ENCODE measurements around the gene EHD4.

The EHD4 gene

DNA sequence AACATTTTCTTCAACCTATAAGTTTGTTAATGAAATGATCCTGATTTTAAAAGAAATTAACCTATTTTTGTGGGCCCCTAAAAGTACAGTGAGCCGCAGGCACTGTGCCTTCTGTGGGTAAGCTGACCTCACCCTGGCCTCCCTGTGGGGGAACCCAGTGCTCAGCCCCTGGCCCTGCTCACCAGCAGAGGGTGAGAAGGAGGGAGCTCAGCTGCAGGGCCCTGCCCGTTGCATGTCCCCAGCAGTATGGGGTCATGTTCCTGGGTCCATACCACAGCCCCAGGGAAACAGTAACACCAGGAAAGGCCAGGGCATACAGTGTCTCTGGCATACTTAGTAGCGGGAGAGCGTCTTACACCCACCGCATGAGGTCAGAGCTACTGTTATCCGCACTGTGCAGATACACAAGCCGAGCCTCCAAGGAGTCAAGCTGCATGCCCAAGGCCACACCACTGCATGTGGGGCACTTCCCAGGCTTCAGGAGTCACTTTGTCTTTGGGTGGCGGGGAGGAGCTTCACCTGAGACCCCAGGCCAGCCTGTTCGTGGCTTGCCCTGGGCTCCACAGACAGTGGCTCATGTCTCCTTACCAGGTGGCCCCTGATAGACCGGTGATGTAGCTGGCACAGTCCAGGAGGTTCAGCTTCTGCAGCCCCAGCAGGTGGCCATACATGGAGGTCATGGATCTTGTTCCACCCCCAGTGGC is 22.6 kb upstream of the EHD4 start:
- no peak for DNase-seq

DNA sequence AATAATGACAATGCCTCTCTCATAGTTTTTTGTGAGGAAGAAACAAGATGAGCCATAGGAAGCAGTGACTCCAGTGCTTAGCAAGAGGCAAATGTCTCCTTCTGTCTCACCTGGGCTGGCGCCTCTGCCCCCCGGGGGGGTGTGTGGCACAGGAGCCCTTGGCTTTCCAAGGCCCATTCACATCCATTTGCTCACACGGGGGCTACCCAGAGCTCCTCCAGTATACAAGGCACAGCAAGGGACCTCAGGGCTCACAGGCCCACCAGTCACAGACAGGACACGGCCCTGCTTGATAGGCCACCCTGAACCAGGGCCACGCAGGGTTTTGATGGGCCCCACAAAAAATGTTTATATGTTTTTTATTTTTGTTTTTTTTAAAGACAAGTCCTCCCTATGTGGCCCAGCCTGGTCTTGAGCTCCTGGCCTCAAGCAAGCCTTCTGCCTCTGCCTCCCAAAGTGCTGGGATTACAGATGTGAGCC is 21.9 kb upstream of the EHD4 start:
- DNase-seq: no peak

DNA sequence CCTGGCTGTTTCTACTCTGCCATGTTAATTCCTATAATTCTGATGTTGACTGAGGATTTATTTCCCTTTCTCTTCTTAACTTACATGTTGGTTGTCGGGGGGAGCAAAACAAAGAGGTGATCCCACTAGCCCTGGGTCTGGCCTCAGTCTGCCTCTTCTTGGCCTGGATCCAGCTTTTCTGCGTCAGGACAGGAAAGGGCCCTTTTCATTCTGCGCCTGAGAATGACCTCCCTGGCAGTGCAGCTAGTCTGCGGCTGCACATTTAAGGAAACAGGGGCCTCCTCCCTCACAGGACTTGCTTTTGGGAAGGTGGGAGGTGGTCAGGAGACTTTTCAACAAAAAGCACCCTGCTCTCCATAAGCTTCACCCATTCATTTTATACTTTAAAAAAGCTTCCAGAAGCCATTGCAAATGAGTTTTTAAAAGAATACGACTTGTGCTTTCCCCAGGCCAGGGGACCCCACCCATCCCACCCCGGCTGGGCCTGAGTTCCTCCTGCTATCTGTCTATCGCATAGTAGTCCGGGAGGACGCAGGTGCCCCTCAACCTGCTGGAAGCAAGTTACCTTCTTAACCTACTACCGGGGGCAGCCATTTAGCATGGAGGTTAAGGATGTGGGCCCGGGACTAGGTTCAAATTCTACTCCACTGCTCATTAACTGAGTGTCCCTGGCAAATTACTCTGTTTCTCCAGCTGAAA is 21.3 kb upstream of the EHD4 start:
- no peak for DNase-seq

DNA sequence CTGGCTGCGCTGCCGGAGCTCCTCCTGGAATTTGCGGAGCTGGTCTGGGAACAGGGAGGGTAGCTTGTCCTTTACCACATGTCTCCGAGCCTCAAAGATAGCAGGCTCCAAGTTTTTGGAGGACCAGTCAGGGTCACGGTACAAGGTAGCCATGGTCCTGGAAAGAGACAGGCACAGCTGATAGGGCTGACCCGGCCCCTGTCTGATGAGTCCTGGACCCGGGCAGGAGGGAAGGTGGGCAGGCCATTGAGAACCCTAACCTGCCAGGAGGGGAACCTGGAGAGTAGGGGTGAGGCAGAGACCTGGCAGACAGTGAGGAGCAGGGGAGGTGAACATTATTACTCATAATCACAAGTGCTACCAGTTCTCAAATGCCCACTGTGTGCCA is 20.4 kb upstream of the EHD4 start:
- no peak for DNase-seq

DNA sequence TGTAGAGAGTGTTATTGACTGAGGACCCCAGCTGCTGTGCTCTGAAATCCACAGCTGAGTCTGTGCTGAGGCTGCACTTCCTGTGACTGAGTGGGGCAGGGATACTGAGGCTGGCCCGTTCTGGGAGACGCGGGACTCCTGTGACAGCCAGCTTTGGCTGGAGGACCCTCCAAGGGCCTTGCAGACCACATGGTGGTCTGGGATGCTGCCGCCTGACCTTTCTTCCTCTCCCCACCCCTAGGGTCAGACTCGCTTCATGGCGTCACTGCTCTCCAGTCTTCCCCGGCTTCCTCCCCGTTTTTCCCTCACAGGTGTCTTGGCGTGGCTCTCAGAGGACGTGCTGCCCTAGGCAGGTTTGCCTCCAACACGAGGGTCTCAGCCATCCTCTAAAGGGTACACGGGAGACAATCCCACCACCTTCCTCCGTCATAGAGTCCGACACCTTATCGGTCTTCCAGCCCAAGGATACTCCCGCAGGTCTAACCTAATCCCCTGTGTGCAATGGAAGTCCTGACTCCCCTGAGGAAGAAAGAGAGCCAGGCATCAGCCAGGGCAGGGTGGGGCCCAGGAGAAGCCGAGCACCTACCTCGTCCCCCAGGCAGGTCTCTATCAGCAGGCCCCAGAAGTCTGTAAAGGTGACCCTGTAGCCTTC is 19.9 kb upstream of the EHD4 start:
- DNase-seq: no peak

DNA sequence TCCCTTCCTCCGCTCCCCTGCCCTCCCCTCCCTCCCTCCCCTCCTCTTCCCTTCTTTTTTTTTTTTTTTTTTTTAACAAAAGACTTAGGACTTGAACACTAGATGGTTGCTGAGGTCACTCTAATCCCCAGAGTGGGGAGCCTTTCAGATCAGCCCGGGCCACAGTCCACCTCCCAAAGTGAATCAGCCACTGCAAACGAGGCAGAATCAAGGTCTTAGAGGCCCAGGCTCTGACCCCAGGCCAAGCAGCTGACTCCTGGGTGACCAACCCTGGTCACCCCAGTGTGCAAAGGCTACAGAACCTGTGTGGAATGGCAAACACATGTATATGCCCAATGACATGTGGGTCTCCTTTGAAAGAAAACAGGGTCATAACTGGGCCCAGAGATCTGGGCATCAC is 18.3 kb upstream of the EHD4 start:
- DNase-seq: no peak

DNA sequence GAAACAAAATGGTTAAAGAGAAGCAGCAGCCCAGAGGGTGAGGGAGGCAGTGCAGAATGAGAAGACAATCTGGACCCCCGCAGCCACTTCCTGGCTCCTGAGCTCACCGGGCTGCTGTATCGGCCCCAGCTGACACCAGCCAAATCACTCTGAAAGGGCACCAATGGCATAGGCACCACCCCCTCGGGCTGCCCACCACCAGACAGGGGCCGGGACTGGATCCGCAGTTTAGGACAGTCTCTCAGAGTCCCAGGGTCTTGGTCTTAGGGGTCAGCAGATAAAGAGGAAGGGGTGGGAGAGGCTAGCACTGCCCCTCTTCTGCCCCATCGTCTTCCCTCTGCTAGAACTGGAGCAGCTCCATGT is 17.9 kb upstream of the EHD4 start:
- DNase-seq: no peak

DNA sequence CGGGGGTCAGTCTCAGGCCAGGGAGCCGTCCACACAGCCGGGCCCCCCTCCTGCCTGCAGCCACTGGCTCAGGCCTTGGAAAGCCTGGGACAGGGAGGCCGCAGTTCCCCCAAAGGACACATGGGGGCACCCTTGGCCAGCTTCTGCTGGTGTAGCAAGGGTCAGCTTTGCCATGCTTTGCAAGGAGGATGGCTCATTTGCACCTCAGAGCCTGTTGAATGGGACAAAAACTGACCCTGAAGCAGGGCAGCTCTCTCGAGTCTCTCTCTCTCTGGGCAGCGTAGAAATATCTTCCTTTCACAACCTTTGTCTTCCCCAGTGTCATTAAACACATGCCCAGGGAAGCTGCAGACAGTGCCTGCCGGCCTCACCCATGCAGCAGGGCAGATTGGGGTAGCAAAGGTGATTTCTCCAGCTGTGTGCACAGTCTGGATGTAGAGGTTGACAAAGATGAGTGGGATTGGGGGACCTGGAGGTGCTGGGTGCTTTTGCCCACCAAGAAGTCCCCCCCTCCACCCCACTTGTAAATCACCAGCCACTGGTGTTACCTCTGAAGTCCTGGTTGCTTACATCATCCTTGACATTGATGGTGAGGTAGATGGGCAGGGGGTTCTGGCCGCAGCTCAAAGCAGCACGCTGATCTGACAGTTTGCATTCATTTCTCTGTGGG is 17.4 kb upstream of the EHD4 start:
- peak; percentile 93 for DNase-seq

DNA sequence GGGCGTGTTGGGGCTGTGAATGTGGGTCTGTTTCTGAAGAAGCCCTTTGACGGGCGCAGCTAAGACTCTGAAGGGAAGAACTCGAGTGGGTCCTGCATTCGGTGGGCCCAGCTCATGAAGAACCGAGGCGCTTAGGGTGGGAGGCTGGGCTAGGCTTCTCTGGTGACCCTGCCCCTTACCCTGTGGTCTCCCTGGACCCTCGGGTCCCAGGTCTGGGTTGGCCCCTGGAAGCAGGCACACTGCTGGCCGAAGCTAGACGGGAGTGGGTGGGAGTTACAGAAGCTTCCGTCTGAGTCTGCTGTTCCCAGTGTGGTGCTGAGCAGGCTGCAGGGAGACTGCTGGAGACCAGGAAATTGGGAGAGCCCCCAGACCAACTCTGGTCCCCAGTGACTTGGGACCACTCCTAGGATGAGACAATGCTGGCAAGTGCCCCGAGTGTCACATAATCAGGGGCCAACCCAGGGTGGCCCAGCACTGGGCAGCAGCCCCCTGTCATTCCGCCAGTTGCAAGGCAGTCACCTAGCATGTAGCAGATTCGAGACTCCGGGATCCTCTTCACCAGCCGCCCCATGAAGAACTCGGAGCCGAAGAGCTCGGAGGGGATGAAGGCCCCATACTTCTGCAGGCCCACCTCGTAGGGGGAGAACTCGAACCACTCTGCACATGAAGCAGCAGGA is 16.7 kb upstream of the EHD4 start:
- DNase-seq: no peak

DNA sequence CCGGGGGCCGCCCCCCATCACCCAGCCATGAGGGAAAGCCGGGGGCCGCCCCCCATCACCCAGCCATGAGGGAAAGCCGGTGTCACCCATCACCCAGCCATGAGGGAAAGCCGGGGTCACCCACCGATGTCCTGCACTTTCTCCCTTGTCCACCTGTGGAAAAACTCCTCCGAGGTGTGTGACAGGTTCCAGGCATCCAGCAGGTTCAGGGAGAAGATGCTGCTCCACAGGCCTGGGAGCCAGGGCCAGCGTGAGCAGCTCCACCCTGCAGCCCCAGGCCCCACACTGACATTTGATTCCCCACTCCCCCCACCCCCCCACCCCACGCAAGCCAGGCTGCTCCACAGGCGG is 15.5 kb upstream of the EHD4 start:
- peak; percentile 38 for DNase-seq

DNA sequence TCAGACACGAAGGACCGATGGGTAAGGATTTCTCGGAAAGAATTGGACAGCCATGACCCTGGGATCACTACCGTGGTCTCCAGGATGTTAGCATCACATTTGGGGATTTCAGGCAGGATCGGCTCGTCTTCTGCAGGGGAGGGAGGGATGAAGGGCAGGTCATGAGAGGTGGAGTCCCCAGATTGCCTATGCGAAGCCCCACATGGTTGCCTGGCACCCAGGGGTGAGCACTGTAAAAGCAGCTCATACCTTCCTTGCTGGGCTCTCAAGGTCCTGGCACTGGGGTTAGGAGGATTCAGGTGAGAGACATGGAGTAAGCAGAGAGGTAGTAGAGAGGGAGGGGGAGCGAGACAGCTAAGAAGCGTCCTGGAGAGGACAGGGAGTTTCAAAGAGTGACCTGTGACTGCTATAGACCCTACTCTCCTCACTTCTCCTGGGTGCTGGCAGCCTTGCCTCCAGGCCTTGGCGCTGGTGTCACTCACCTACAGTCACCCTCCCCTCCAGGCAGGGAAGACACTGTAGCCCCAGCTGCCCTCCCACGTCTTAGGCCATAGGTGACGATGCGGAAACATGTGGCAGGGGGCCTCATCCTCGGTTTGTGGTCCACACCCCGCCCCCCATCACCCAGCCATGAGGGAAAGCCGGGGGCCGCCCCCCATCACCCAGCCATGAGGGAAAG is 15.0 kb upstream of the EHD4 start:
- peak; percentile 43 for DNase-seq

DNA sequence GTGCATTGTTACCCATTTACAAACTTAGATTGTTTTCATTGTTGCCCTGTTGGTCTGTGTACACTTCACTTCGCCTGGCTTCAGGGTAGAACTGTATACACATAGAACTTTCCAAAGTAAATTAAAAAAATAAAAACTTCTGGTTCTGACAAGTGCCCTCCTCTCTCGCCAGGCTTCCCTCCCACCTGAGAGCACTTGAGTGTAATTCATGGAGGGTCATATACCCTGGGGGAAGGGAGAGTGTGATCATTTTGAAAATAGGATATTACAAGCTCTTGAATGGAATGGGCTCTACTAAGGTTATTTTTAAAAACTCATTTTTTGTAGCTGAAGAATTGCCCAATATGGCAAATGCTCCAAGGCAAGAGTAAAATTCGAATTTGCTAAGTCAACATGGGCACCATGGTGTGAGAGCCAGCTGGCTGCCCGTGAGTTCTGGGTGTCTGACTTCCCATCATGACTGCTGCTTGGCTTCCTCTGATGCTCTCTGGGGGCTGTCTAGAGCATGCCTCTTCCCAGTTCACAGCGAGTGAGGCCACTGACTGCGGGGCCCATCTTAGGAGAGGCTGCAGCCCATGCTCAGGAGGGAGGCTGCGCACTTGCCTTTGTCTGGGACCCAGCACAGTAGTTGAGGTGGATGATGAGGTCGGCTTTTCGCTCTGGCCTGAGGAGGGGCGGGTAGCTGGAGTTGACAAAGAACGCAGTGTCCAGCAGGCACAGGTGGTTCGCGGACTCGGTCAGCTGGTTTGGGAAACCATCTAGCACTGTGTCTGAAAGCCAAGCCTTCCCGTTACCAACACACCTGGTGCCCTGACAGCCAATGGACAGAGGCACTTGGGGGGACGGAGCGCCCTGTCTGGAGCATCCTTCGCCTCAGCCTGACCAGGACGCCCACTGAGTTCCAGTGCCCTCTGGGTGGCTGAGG is 13.1 kb upstream of the EHD4 start:
- DNase-seq: no peak

DNA sequence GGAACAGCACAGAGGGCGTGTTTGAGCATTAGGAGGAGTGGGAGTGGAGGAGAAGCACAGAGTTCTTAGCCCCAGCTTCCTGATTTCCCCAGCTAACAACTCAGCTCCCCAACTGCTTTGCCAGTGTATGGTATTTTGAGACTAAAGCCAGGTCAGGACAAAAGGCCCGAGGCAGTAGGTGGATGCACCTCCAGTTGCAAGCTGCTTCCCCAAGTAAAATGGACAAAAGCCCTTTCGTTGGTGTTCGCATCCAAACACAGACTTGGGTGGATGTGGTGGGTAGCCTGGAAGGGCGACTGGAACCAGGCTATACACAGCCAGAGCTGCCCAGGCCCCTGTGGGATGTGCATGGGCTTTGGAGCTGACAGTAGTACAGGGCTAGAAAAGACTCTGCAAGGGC is 12.3 kb upstream of the EHD4 start:
- DNase-seq: no peak

DNA sequence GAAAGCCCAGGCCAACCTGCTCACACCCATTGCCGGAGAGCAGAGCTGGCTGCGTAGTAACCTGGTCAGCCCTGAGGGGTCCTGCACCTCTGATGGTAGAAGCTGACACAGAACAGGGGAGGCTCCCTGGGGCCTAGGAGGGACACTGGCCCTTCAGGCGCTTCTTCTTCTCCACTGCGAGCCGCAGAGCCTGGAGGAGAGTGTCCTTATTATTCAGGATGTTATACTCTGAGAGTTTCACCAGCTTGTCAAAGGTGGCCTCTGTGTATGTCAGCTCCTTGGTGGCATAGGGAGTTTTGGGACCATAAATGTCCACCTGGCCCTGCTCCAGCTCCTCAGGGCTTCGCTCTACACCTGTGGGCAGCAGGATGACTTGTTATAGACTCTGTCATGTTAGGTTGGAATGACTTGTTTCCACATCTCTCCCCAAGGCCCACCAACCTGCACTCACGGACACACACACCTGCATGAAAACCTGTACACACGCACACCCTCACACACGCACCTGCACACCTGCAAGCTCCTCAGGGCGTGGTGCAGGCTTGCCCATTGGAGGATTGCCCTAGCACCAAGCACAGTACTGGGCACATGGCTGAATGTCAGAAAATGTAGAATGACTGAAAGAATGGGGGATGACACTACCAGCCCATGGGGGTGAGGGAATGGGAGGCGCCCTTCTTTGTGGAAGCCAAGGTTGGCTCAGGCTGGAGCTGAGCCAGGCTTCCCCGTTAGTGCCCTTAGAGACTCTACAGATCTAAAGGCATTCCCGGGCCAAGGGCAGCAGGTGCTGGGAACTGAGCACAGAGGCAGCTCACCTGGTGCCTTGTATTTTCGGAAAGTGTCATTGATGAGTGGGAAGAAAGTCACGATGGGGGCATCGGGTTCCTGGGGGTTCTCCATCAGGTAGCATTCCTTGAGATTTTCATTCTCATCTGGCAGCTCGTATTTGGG is 11.5 kb upstream of the EHD4 start:
- DNase-seq: no peak

DNA sequence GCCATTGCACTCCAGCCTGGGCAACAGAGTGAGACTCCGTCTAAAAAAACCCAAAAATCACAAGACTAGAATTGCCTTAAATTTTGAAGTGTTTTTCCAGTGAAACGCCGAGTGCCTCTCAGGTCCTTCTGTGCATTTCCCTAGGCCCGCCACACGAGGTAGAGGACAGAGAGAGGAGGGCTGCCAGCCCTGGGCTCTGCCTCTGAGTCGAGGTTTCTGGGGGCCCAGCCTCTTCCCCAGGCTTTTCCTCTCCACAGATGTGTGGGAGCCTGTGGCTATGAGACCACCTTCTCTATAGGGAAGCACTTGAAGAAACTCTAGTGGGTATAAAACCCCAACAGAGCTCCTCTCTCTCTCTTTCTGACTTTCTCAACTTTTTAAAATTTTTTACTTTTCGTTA is 10.9 kb upstream of the EHD4 start:
- no peak for DNase-seq

DNA sequence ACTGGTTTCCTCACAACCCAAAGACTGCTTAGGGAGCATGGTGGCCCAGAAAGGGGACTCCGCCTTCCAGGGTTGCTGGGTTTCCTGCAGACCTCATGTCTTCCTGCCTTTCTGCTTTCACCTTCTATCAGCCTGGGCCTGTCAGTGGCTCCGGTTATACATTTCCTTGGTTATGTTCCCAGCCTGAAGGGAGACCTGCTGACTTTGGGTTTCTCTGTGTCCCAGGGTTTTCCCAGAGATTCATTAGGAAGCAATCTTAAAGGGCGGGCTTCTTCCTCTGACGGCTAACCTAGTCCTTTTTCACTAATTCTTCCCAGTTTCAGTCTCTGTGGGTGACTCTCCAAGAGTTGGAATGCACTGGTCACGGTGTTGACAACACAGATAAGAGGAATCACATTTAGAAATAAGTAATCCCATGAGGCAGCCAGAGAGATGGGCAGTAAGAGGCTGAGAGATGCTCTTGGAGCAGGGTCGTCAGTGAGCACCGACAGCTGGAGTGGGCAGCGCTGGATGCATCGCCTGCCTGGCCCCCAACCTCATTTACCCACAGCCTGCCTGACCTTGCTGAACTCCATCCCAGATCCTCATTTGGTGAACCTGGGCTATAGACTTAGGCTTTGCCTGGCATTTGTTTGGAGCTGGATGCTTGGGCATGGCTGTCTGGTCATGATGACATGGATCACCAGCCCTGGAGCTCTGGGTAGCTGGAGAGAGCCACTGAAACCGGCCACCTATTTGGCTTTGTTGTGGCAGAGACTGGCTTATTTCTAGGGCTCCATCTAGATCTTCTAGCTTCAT is 10.0 kb upstream of the EHD4 start:
- no peak for DNase-seq

DNA sequence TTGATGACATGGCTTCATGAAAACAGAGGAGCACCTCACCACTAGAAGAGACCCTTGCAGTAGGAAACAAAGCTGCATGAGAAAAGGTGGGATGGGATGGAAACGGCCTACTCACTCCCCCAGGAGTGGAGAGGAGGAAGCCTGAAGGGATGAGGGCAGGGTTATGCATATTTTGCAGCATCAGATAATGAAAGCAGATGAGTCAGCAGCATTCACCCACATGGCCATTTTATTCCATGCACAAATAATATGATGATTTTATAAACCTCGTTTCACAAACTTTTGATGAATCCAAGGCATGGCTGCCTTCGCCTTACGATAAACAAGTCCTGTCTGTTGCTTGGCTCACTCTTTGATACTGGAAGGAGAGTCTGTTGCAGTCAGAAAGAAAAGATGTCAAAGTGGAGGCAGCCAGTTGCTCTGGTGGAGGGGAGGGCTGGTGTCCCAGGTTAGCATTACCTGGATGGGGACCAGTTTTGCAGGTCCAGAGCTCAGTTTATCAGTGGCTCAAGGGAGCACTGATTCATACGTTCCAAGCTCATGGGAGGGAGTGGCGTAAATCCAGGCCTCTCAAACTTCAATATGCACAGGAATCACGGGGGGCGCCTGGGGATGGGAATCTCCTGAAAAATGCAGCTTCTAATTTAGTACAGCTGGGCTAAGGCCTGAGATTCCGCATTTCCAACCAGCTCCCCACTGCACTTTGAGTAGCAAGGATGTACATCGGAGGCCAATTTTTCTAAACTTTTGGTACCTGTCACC is 9.2 kb upstream of the EHD4 start:
- no peak for DNase-seq

DNA sequence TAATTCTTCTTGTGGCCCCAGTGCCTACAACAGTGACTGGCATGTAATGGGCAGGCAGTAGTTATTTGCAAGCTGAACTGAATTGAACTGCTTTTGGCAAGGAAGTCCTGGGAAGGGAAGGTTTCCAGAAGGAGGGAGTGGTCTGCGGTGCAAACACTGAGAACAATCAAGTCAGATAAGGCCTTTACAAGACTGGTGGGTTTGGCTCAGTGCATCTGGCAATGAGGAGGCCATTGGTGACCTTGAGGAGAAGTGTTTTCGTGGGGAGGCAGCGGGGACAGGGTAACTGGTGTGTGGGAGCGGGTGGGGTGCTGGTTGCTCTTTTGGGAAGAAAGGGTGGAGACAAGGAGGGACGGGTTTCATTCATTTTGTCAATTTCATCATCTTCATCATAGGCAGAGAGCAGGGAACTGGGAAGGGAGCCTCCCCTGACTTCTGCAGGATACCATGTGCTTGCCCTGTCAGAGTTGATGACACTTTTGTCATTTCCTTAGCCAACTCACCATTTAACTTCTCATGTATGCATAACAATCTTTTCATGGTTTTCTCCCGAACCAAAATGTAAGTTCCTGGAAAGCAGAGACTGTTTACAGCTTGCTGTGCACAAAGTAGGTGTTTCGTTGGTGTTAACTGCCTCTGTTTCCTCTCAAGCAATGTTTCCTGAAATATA is 8.4 kb upstream of the EHD4 start:
- no peak for DNase-seq
